GM23338 (cell line): ENCODE results near the gene ALOX5AP.

ENCODE experiments used
- CTCF ChIP-seq, 2 experiments: fragments of 200-600 bp in 1 of 2; sonication (generic) in 1 of 2; conservative IDR thresholded peaks; 2 replicates each; pipeline versions ENCODE4 v1.5.1 to v1.6.1; 2016 to 2017; ENCODE audit warnings: antibody characterized with exemption in 2 of 2, low read depth in 2 of 2, mild to moderate bottlenecking in 2 of 2, moderate library complexity in 1 of 2
- EZH2 ChIP-seq: fragments of 200-600 bp; sonication (generic); IDR thresholded peaks from one replicate; pipeline ENCODE4 v1.8.0; 2017; ENCODE audit warnings: antibody characterized with exemption, mild to moderate bottlenecking, low read depth; ENCODE audit not compliant: unreplicated experiment
- EZH2phosphoT487 ChIP-seq: fragments of 200-600 bp; sonication (generic); IDR thresholded peaks from one replicate; pipeline ENCODE4 v1.8.1; 2018; ENCODE audit warnings: antibody characterized with exemption; ENCODE audit not compliant: unreplicated experiment
- JUNB ChIP-seq: IDR thresholded peaks from one replicate; pipeline ENCODE4 v1.6.1; 2016; ENCODE audit warnings: antibody characterized with exemption; ENCODE audit not compliant: unreplicated experiment
- NANOG ChIP-seq: IDR thresholded peaks from 2 replicates; pipeline ENCODE4 v1.6.1; 2016; ENCODE audit warnings: antibody characterized with exemption, borderline replicate concordance
- POLR2AphosphoS5 ChIP-seq: IDR thresholded peaks from 2 replicates; pipeline ENCODE4 v1.6.1; 2016; ENCODE audit warnings: antibody characterized with exemption, low read depth
- TF ChIP-seq, protein P1 (sequence below): IDR thresholded peaks from 2 replicates; pipeline ENCODE4 v1.6.1; 2016; ENCODE audit warnings: antibody characterized with exemption

DNA sequence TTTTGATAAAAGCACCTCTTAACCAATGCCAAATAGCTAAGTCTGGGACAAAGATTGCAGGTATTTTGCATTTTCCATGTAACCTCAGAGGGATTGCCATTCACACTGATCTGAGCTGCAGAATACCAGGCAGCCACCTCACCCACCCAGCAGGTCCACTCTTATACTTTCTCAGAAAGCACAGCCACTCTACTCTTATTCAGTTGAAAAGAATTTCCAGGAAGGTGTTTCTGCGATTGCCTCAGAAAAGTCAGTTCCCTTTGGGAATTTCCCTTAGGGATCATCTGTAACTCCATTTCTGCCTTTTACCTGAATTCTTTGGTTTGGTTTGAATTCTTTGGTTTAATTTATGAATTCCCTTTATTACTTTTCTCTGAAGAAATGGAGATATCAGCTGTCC lies 904 bp upstream of the ALOX5AP start:
- TF ChIP-seq CTCF (conservative IDR thresholded peaks at IDR 0.05; ENCODE audit: low read depth in 2 of 2) (no peak), POLR2AphosphoS5 (no peak), EZH2phosphoT487 (no peak), EZH2 (no peak), NANOG (no peak), JUNB (no peak)
- TF ChIP-seq, protein P1, sequence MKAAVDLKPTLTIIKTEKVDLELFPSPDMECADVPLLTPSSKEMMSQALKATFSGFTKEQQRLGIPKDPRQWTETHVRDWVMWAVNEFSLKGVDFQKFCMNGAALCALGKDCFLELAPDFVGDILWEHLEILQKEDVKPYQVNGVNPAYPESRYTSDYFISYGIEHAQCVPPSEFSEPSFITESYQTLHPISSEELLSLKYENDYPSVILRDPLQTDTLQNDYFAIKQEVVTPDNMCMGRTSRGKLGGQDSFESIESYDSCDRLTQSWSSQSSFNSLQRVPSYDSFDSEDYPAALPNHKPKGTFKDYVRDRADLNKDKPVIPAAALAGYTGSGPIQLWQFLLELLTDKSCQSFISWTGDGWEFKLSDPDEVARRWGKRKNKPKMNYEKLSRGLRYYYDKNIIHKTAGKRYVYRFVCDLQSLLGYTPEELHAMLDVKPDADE = no peak
